HEK293 (cell line): Measurements from ENCODE around the gene ADGRD1.
A peak's percentile ranks its signal among the peaks of the same experiment; 100 is the strongest.

Source experiments
- CTCF ChIA-PET: fragments of 350-600 bp; formaldehyde crosslinking; extraction: SDS; loops from one replicate; lab custom pipeline; 2021; ENCODE audit warnings: antibody characterized with exemption; lab: Yijun Ruan, JAX
- POLR2A ChIA-PET: fragments of 300-600 bp; formaldehyde crosslinking; extraction: SDS; loops from one replicate; lab custom pipeline; 2020; ENCODE audit warnings: antibody characterized with exemption, inconsistent platforms; lab: Yijun Ruan, JAX
- H3K27ac ChIP-seq: fragments of 200-500 bp; sonication (Bioruptor generic); 2 replicates; pipeline ENCODE4 v1.5.1; 2014; ENCODE audit warnings: low read depth, low read length, control low read depth, inconsistent platforms; ENCODE audit errors: extremely low read depth
- H3K36me3 ChIP-seq, 2 experiments: fragments of 200-500 bp in 1 of 2; sonication (Bioruptor generic) in 1 of 2; 1 replicate in 1 of 2; 2 replicates in 1 of 2; pipeline ENCODE4 v1.5.1; 2014 to 2017; ENCODE audit warnings: inconsistent platforms in 2 of 2, low read length in 2 of 2; ENCODE audit not compliant: control insufficient read depth in 2 of 2, insufficient read depth in 1 of 2
- H3K4me1 ChIP-seq: fragments of 200-500 bp; sonication (Bioruptor generic); 2 replicates; pipeline ENCODE4 v1.5.1; 2014; ENCODE audit warnings: mild to moderate bottlenecking, low read length, inconsistent platforms; ENCODE audit not compliant: control insufficient read depth, insufficient read depth
- H3K4me3 ChIP-seq: 2 replicates; pipeline ENCODE4 v1.5.1; 2011; ENCODE audit warnings: low read depth, mild to moderate bottlenecking, control low read depth, low read length, moderate library complexity
- H3K9me3 ChIP-seq: fragments of 200-500 bp; sonication (Bioruptor generic); 2 replicates; pipeline ENCODE4 v1.5.1; 2014; ENCODE audit warnings: low read depth, low read length, inconsistent platforms; ENCODE audit not compliant: control insufficient read depth, insufficient read depth
- BCL11A ChIP-seq: fragments of 450-650 bp; formaldehyde crosslinking; IDR thresholded peaks from 2 replicates; pipeline ENCODE4 v1.5.1; 2016; ENCODE audit warnings: low read depth, missing biosample characterization, missing genetic modification characterization
- BCL6B ChIP-seq: fragments of 450-650 bp; formaldehyde crosslinking; IDR thresholded peaks from 2 replicates; pipeline ENCODE4 v1.5.1; 2017; ENCODE audit warnings: missing biosample characterization, missing genetic modification characterization
- EGR2 ChIP-seq: fragments of 450-650 bp; formaldehyde crosslinking; IDR thresholded peaks from 2 replicates; pipeline ENCODE4 v1.5.1; 2016; ENCODE audit warnings: low read depth, missing biosample characterization, missing genetic modification characterization
- GLI4 ChIP-seq: fragments of 450-650 bp; formaldehyde crosslinking; IDR thresholded peaks from 2 replicates; pipeline ENCODE4 v1.5.1; 2016; ENCODE audit warnings: missing biosample characterization, missing genetic modification characterization
- GLIS1 ChIP-seq: fragments of 450-650 bp; formaldehyde crosslinking; IDR thresholded peaks from 2 replicates; pipeline ENCODE4 v1.5.1; 2016; ENCODE audit warnings: missing biosample characterization, missing genetic modification characterization
- MYNN ChIP-seq: fragments of 450-650 bp; formaldehyde crosslinking; IDR thresholded peaks from 2 replicates; pipeline ENCODE4 v1.5.1; 2016; ENCODE audit warnings: missing biosample characterization, missing genetic modification characterization, borderline replicate concordance
- PRDM10 ChIP-seq: fragments of 450-650 bp; formaldehyde crosslinking; IDR thresholded peaks from 2 replicates; pipeline ENCODE4 v1.5.1; 2016; ENCODE audit warnings: missing biosample characterization, missing genetic modification characterization
- ZBTB21 ChIP-seq: fragments of 450-650 bp; formaldehyde crosslinking; IDR thresholded peaks from 2 replicates; pipeline ENCODE4 v1.5.1; 2017; ENCODE audit warnings: missing biosample characterization, missing genetic modification characterization
- ZBTB7A ChIP-seq: fragments of 450-650 bp; formaldehyde crosslinking; IDR thresholded peaks from 2 replicates; pipeline ENCODE4 v1.5.1; 2016; ENCODE audit warnings: low read depth, missing biosample characterization, missing genetic modification characterization
- ZIC2 ChIP-seq: fragments of 450-650 bp; formaldehyde crosslinking; IDR thresholded peaks from 2 replicates; pipeline ENCODE4 v1.5.1; 2016; ENCODE audit warnings: missing biosample characterization, missing genetic modification characterization
- ZNF16 ChIP-seq: fragments of 450-650 bp; formaldehyde crosslinking; IDR thresholded peaks from 2 replicates; pipeline ENCODE4 v1.5.1; 2016; ENCODE audit warnings: low read depth, missing biosample characterization, missing genetic modification characterization
- ZNF175 ChIP-seq: fragments of 450-650 bp; formaldehyde crosslinking; IDR thresholded peaks from 2 replicates; pipeline ENCODE4 v1.5.1; 2016; ENCODE audit warnings: missing biosample characterization, missing genetic modification characterization
- ZNF324 ChIP-seq: fragments of 450-650 bp; formaldehyde crosslinking; IDR thresholded peaks from 2 replicates; pipeline ENCODE4 v1.5.1; 2016; ENCODE audit warnings: missing biosample characterization, missing genetic modification characterization
- ZNF549 ChIP-seq: fragments of 450-650 bp; IDR thresholded peaks from 2 replicates; pipeline ENCODE4 v1.5.1; 2018; ENCODE audit warnings: missing biosample characterization, missing genetic modification characterization, mild to moderate bottlenecking, inconsistent platforms, moderate library complexity
- ZNF624 ChIP-seq: fragments of 450-650 bp; formaldehyde crosslinking; IDR thresholded peaks from 2 replicates; pipeline ENCODE4 v1.5.1; 2017; ENCODE audit warnings: missing biosample characterization, missing genetic modification characterization
- ZNF626 ChIP-seq: fragments of 450-650 bp; sonication (Bioruptor Pico); formaldehyde crosslinking; IDR thresholded peaks from 2 replicates; pipeline ENCODE4 v1.5.1; 2018; ENCODE audit warnings: missing biosample characterization, missing genetic modification characterization, inconsistent platforms
- ZNF664 ChIP-seq: fragments of 450-650 bp; formaldehyde crosslinking; IDR thresholded peaks from 2 replicates; pipeline ENCODE4 v1.5.1; 2016; ENCODE audit warnings: missing biosample characterization, missing genetic modification characterization
- ZNF692 ChIP-seq: fragments of 450-650 bp; formaldehyde crosslinking; IDR thresholded peaks from 2 replicates; pipeline ENCODE4 v1.5.1; 2016; ENCODE audit warnings: missing biosample characterization, missing genetic modification characterization
- ZNF747 ChIP-seq: fragments of 450-650 bp; formaldehyde crosslinking; IDR thresholded peaks from 2 replicates; pipeline ENCODE4 v1.5.1; 2016; ENCODE audit warnings: missing biosample characterization, missing genetic modification characterization
- ZSCAN5A ChIP-seq: fragments of 450-650 bp; formaldehyde crosslinking; IDR thresholded peaks from 2 replicates; pipeline ENCODE4 v1.5.1; 2016; ENCODE audit warnings: missing biosample characterization, missing genetic modification characterization

The ADGRD1 gene

GRCh38 chr12:131091413-131091975 lies 137.8 kb downstream of the ADGRD1 start:
- TF ChIP-seq ZNF626 (tag by site-specific recombination), result no peak
- TF ChIP-seq ZNF16 (tag by site-specific recombination), result no peak
- TF ChIP-seq ZNF747 (tag by site-specific recombination), result no peak
- no peak for TF ChIP-seq ZBTB7A (tag by site-specific recombination)
- TF ChIP-seq ZNF549 (tag by site-specific recombination), result no peak
- TF ChIP-seq ZBTB21 (tag by site-specific recombination), result no peak
- TF ChIP-seq ZNF692 (tag by site-specific recombination), result no peak
- no peaks in the 10 kb centered on the region for H3K9me3 ChIP-seq
- no peaks in the 10 kb centered on the region for H3K4me1 ChIP-seq
- CTCF ChIA-PET, result no interaction called here
- H3K4me3 ChIP-seq, result no peak overlapping the region
- no peak overlapping the region for H3K27ac ChIP-seq
- POLR2A ChIA-PET, result no interaction called here
- no peaks in the 10 kb centered on the region for H3K36me3 ChIP-seq

GRCh38 chr12:131091976-131092691 lies 138.4 kb downstream of the ADGRD1 start:
- ChIA-PET CTCF (no interaction called here), POLR2A (no interaction called here)
- H3K4me1 ChIP-seq, result no peaks in the 10 kb centered on the region
- no peak overlapping the region for H3K27ac ChIP-seq
- H3K36me3 ChIP-seq, result no peaks in the 10 kb centered on the region
- no peaks in the 10 kb centered on the region for H3K9me3 ChIP-seq
- no peak overlapping the region for H3K4me3 ChIP-seq
- TF ChIP-seq ZSCAN5A (tag by site-specific recombination) (no peak), GLI4 (no peak), EGR2 (tag by site-specific recombination) (peak; percentile 42)

- H3K4me1 ChIP-seq, result no peaks in the 10 kb centered on the region
Measured at GRCh38 chr12:131092901-131093603, 139.3 kb downstream of the ADGRD1 start.

GRCh38 chr12:131093604-131093955 lies 139.9 kb downstream of the ADGRD1 start:
- no peaks in the 10 kb centered on the region for H3K4me1 ChIP-seq
- no peaks in the 10 kb centered on the region for H3K9me3 ChIP-seq
- H3K4me3 ChIP-seq, result no peak overlapping the region
- ChIA-PET CTCF (no interaction called here), POLR2A (no interaction called here)
- no peak overlapping the region for H3K27ac ChIP-seq
- H3K36me3 ChIP-seq, result no peaks in the 10 kb centered on the region
- TF ChIP-seq GLIS1 (tag by site-specific recombination), result no peak
- no peak for TF ChIP-seq BCL6B (tag by site-specific recombination)
- TF ChIP-seq ZNF624 (tag by site-specific recombination), result no peak
- no peak for TF ChIP-seq ZNF175 (tag by site-specific recombination)
- TF ChIP-seq MYNN (tag by site-specific recombination), result no peak
- no peak for TF ChIP-seq ZNF324 (tag by site-specific recombination)
- no peak for TF ChIP-seq ZNF664 (tag by site-specific recombination)
- no peak for TF ChIP-seq PRDM10 (tag by site-specific recombination)

More at GRCh38 chr12:131092901-131093603, 139.3 kb downstream of the ADGRD1 start:
- TF ChIP-seq BCL11A (tag by site-specific recombination) (no peak), ZIC2 (tag by site-specific recombination) (0 out of 2 replicates have a peak, but pooled peaks have one; percentile 15), GLIS1 (tag by site-specific recombination) (peak; percentile 48; the same call in 1 of the 2 replicates)
- H3K9me3 ChIP-seq, result no peaks in the 10 kb centered on the region
- H3K27ac ChIP-seq, result no peak overlapping the region
- H3K4me3 ChIP-seq, result no peak overlapping the region
- ChIA-PET POLR2A (no interaction called here), CTCF (no interaction called here)
- H3K36me3 ChIP-seq, result no peaks in the 10 kb centered on the region
